ENCODE measurements around the gene COA7.

- TF ChIP-seq CTCF (IDR thresholded peaks at IDR 0.05) (no peak), ZFX (IDR thresholded peaks at IDR 0.05; ENCODE audit: borderline replicate concordance) (no peak)
These were observed 32.9 kb downstream of the COA7 start for GRCh38 chr1:52665006-52665941.
